ENCODE data around the gene LARP4. TPM values are rescaled to one million over a fixed set of nuclear protein-coding genes. Genes with fewer than 3 reads are reported as not detected.
"Not testable (repeated sequence)": the region's sequence is repeated elsewhere in the genome, so short reads cannot be mapped to it uniquely, and the experiment has no call there.

Gene LARP4
- total and polyA plus RNA-seq, 2 donors (not counting 3 experiments of a cell fraction or from before 2014, with no cell fraction given): 8.9 to 69.6 TPM

DNA sequence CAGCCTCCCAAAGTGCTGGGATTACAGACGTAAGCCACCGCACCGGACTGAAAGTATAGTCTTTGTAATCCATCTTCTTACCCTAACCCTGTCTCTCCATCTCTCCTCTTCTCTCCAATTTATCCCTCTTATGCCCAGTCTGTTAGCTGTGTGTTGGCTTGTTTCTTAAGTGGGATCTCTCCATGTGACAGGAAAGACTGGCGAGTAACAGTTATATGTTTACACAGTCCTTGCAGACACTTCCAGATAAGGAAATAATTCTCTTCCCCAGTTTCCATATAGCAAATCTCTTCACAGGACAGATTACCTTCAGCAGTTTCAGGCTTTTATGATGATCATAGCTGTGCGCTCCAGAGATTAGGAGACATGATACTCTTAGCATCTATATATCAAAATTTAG lies 88.1 kb downstream of the LARP4 start:
- H3K27ac ChIP-seq (ENCODE audit: insufficient read depth, low read depth, low read length): no peak overlapping the region
- H3K27me3 ChIP-seq (ENCODE audit: control insufficient read depth in 2 of 2, insufficient read depth in 2 of 2, low read length in 2 of 2): no peaks in the 10 kb centered on the region
- BruUV-seq (replicated peaks): no TSS peak
- ChIA-PET POLR2A (no interaction called here), CTCF (no interaction called here)
- no peak overlapping the region for H3K9ac ChIP-seq (replicated peaks; ENCODE audit: extremely low read depth, insufficient read depth, low read length)
- H3K4me2 ChIP-seq (ENCODE audit: insufficient read depth, low read length): no peak overlapping the region
- no peaks in the 10 kb centered on the region for H3K4me1 ChIP-seq (ENCODE audit: control insufficient read depth, extremely low read depth, insufficient read depth, low read length)
- intact Hi-C loops (cut with micrococcal nuclease): no loop called here
- no peaks in the 10 kb centered on the region for H3K36me3 ChIP-seq (ENCODE audit: control insufficient read depth in 2 of 2, extremely low read depth in 1 of 2, insufficient read depth in 2 of 2, low read length in 2 of 2)
- dilution Hi-C loops (cut with MboI; ENCODE audit: extremely low pct_ligation_motif_present, low sequenced_read_pairs): no loop called here
- peak; percentile 54 for DNase-seq (ENCODE audit: low read depth, low spot score)
- H2AFZ ChIP-seq (ENCODE audit: low read depth, low read length): no peak overlapping the region
- no peak for TF ChIP-seq POLR2A (IDR thresholded peaks at IDR 0.05; ENCODE audit: low read depth, low read length)
- no peak for TF ChIP-seq FOS (IDR thresholded peaks at IDR 0.05; ENCODE audit: borderline replicate concordance, insufficient read depth, low read length)
- no peak for TF ChIP-seq GATA2 (IDR thresholded peaks at IDR 0.05; ENCODE audit: insufficient read depth, insufficient read length, low read depth, low read length)
- TF ChIP-seq, protein P1, sequence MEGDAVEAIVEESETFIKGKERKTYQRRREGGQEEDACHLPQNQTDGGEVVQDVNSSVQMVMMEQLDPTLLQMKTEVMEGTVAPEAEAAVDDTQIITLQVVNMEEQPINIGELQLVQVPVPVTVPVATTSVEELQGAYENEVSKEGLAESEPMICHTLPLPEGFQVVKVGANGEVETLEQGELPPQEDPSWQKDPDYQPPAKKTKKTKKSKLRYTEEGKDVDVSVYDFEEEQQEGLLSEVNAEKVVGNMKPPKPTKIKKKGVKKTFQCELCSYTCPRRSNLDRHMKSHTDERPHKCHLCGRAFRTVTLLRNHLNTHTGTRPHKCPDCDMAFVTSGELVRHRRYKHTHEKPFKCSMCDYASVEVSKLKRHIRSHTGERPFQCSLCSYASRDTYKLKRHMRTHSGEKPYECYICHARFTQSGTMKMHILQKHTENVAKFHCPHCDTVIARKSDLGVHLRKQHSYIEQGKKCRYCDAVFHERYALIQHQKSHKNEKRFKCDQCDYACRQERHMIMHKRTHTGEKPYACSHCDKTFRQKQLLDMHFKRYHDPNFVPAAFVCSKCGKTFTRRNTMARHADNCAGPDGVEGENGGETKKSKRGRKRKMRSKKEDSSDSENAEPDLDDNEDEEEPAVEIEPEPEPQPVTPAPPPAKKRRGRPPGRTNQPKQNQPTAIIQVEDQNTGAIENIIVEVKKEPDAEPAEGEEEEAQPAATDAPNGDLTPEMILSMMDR (IDR thresholded peaks at IDR 0.05; ENCODE audit: extremely low read depth in 1 of 2, insufficient read depth in 1 of 2, low read depth in 1 of 2, low read length in 2 of 2): no peak
- no peak for TF ChIP-seq JUN (IDR thresholded peaks at IDR 0.05; ENCODE audit: borderline replicate concordance, insufficient read depth, insufficient read length, low read depth)
- TF ChIP-seq, protein P2, sequence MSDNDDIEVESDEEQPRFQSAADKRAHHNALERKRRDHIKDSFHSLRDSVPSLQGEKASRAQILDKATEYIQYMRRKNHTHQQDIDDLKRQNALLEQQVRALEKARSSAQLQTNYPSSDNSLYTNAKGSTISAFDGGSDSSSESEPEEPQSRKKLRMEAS (IDR thresholded peaks at IDR 0.05; ENCODE audit: insufficient read depth, insufficient read length): no peak
- no peak for TF ChIP-seq POLR2AphosphoS5 (IDR thresholded peaks at IDR 0.05; ENCODE audit: insufficient read depth, low read depth, low read length)
- no peak for TF ChIP-seq EZH2 (IDR thresholded peaks at IDR 0.05; ENCODE audit: borderline replicate concordance, low read depth, low read length, severe bottlenecking)
- TF ChIP-seq MYC (IDR thresholded peaks at IDR 0.05; ENCODE audit: low read depth, low read length): no peak
- FAIRE-seq: peak; percentile 49
- H3K9me3 ChIP-seq (replicated peaks; ENCODE audit: control insufficient read depth, insufficient read depth, low read length): no peaks in the 10 kb centered on the region
- H3K9me1 ChIP-seq (replicated peaks; ENCODE audit: control insufficient read depth, extremely low read depth, insufficient read depth, low read length): no peaks in the 10 kb centered on the region
- no peaks in the 10 kb centered on the region for H4K20me1 ChIP-seq (replicated peaks; ENCODE audit: control insufficient read depth, extremely low read depth, insufficient read depth, low read length)
- H3K79me2 ChIP-seq (ENCODE audit: control insufficient read depth, insufficient read depth, low read length): no peaks in the 10 kb centered on the region
- H3K4me3 ChIP-seq (replicated peaks in 1 of 3; ENCODE audit: insufficient read depth in 1 of 3, low read depth in 1 of 3, low read length in 3 of 3): no peak overlapping the region

DNA sequence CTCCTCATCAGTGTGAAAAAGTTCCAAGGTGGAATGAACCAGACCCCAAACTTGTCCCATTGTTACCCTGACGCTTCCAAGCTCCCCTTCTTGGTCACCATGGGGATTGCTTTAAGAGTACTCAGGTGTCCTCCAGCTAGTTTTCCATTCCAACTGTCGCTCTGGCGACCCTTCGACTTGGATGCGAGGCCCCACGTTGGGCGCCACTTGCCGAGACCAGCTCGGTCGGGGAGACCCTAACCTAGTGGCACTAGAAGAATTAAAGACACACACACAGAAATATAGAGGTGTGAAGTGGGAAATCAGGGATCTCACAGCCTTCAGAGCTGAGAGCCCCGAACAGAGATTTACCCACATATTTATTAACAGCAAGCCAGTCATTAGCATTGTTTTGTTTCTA lies 97.4 kb downstream of the LARP4 start:
- H4K20me1 ChIP-seq (replicated peaks; ENCODE audit: control insufficient read depth, extremely low read depth, insufficient read depth, low read length); H3K9ac ChIP-seq (replicated peaks; ENCODE audit: extremely low read depth, insufficient read depth, low read length); H3K4me2 ChIP-seq (ENCODE audit: insufficient read depth, low read length); H3K79me2 ChIP-seq (ENCODE audit: control insufficient read depth, insufficient read depth, low read length); H3K9me1 ChIP-seq (replicated peaks; ENCODE audit: control insufficient read depth, extremely low read depth, insufficient read depth, low read length); dilution Hi-C loops (cut with MboI; ENCODE audit: extremely low pct_ligation_motif_present, low sequenced_read_pairs); BruUV-seq (replicated peaks); H3K27me3 ChIP-seq (ENCODE audit: control insufficient read depth in 2 of 2, insufficient read depth in 2 of 2, low read length in 2 of 2); H3K36me3 ChIP-seq (ENCODE audit: control insufficient read depth in 2 of 2, extremely low read depth in 1 of 2, insufficient read depth in 2 of 2, low read length in 2 of 2); H3K4me1 ChIP-seq (ENCODE audit: control insufficient read depth, extremely low read depth, insufficient read depth, low read length); POLR2A ChIA-PET; FAIRE-seq; DNase-seq (ENCODE audit: low read depth, low spot score); intact Hi-C loops (cut with micrococcal nuclease); H3K27ac ChIP-seq (ENCODE audit: insufficient read depth, low read depth, low read length); H3K4me3 ChIP-seq (replicated peaks in 1 of 3; ENCODE audit: insufficient read depth in 1 of 3, low read depth in 1 of 3, low read length in 3 of 3); H2AFZ ChIP-seq (ENCODE audit: low read depth, low read length); H3K9me3 ChIP-seq (replicated peaks; ENCODE audit: control insufficient read depth, insufficient read depth, low read length): not testable (repeated sequence)
- CTCF ChIA-PET: interaction anchor here (0.8 kb wide), 1 partner anchor 140 kb away, joined by 4 read pairs; no protein-coding TSS in a partner anchor
